Activated T-cell treated with anti-CD3 and anti-CD28 coated beads, Interleukin-2, amount 50 U/mL, for 4 hours (primary cell): Measurements from ENCODE around the gene RETREG2. TPM values are rescaled to one million over a fixed set of nuclear protein-coding genes. Genes with fewer than 3 reads are reported as not detected.

ENCODE experiments used
- ATAC-seq, 2 donors: fragments of 200-7000 bp; cut with Tn5 transposase; one replicate each; pipeline ENCODE4 v1.10.0; 2021
- DNase-seq: peaks from one replicate; pipeline ENCODE4 v3.0.0-alpha.2; 2020
- H3K27me3 Mint-ChIP-seq: one replicate; pipeline ENCODE4 v1.8.0; 2021; ENCODE audit warnings: low read depth, mixed read lengths
- H3K36me3 Mint-ChIP-seq: one replicate; pipeline ENCODE4 v1.8.0; 2022; ENCODE audit warnings: mixed read lengths; ENCODE audit not compliant: insufficient read depth
- H3K4me1 Mint-ChIP-seq: one replicate; pipeline ENCODE4 v1.8.0; 2021; ENCODE audit warnings: low read depth, mixed read lengths
- H3K4me3 Mint-ChIP-seq: one replicate; pipeline ENCODE4 v1.8.0; 2021; ENCODE audit warnings: mild to moderate bottlenecking, moderate library complexity, mixed read lengths
- H3K9me3 Mint-ChIP-seq: one replicate; pipeline ENCODE4 v1.8.0; 2021; ENCODE audit warnings: mixed read lengths
- total RNA-seq, 3 donors: library from RNA; stranded (reverse); gene quantifications; one replicate each; pipeline ENCODE4 v1.2.1, GENCODE V29; 2021

RETREG2 gene
- total RNA-seq, 3 donors from 2014 or later: 55.0 to 63.1 (median 62.7) TPM

GRCh38 chr2:219210196-219210885 lies 32.3 kb downstream of the RETREG2 start:
- Mint-ChIP-seq H3K36me3 (peaks cover 17% of the 10 kb centered on the region), H3K4me3 (no peak overlapping the region), H3K9me3 (no peaks in the 10 kb centered on the region), H3K4me1 (peaks cover 32% of the 10 kb centered on the region), H3K27me3 (no peaks in the 10 kb centered on the region)
- DNase-seq: no peak
- no peak for ATAC-seq

- Mint-ChIP-seq H3K9me3 (no peaks in the 10 kb centered on the region), H3K27me3 (no peaks in the 10 kb centered on the region), H3K36me3 (peaks cover 17% of the 10 kb centered on the region), H3K4me3 (no peak overlapping the region), H3K4me1 (peaks cover 32% of the 10 kb centered on the region)
- DNase-seq (no peak), ATAC-seq (no peak)
Measured at GRCh38 chr2:219210886-219211362, 32.8 kb downstream of the RETREG2 start.

- DNase-seq: no peak
- H3K4me3 Mint-ChIP-seq: no peak overlapping the region
Measured at GRCh38 chr2:219213026-219213415, 34.9 kb downstream of the RETREG2 start.

GRCh38 chr2:219213486-219214071 lies 35.5 kb downstream of the RETREG2 start:
- no peaks in the 10 kb centered on the region for H3K9me3 Mint-ChIP-seq
- ATAC-seq: no peak
- H3K4me1 Mint-ChIP-seq: peaks cover 25% of the 10 kb centered on the region
- H3K27me3 Mint-ChIP-seq: no peaks in the 10 kb centered on the region
- no peak for DNase-seq
- H3K36me3 Mint-ChIP-seq: peaks cover 14% of the 10 kb centered on the region
- no peak overlapping the region for H3K4me3 Mint-ChIP-seq

More at GRCh38 chr2:219213026-219213415, 34.9 kb downstream of the RETREG2 start:
- Mint-ChIP-seq H3K4me1 (peaks cover 28% of the 10 kb centered on the region), H3K36me3 (peaks cover 17% of the 10 kb centered on the region), H3K27me3 (no peaks in the 10 kb centered on the region), H3K9me3 (no peaks in the 10 kb centered on the region)
- no peak for ATAC-seq

GRCh38 chr2:219214141-219214540 lies 36.1 kb downstream of the RETREG2 start:
- ATAC-seq: no peak
- no peak for DNase-seq
- Mint-ChIP-seq H3K4me3 (no peak overlapping the region), H3K9me3 (no peaks in the 10 kb centered on the region), H3K36me3 (peaks cover 14% of the 10 kb centered on the region), H3K27me3 (no peaks in the 10 kb centered on the region), H3K4me1 (peaks cover 24% of the 10 kb centered on the region)

- Mint-ChIP-seq H3K36me3 (peaks cover 14% of the 10 kb centered on the region), H3K27me3 (no peaks in the 10 kb centered on the region)
Measured at GRCh38 chr2:219214786-219215185, 36.7 kb downstream of the RETREG2 start.

GRCh38 chr2:219215871-219216534 lies 37.9 kb downstream of the RETREG2 start:
- Mint-ChIP-seq H3K9me3 (no peaks in the 10 kb centered on the region), H3K36me3 (peaks cover 14% of the 10 kb centered on the region), H3K4me1 (peaks cover 22% of the 10 kb centered on the region), H3K27me3 (no peaks in the 10 kb centered on the region), H3K4me3 (no peak overlapping the region)
- no peak for ATAC-seq
- DNase-seq: no peak

More at GRCh38 chr2:219214786-219215185, 36.7 kb downstream of the RETREG2 start:
- Mint-ChIP-seq H3K4me3 (no peak overlapping the region), H3K4me1 (peaks cover 24% of the 10 kb centered on the region), H3K9me3 (no peaks in the 10 kb centered on the region)
- DNase-seq (no peak), ATAC-seq (no peak)

GRCh38 chr2:219216535-219216915 lies 38.5 kb downstream of the RETREG2 start:
- no peak overlapping the region for H3K4me3 Mint-ChIP-seq
- ATAC-seq (no peak), DNase-seq (no peak)
- no peaks in the 10 kb centered on the region for H3K27me3 Mint-ChIP-seq
- peaks cover 17% of the 10 kb centered on the region for H3K4me1 Mint-ChIP-seq
- H3K36me3 Mint-ChIP-seq: peaks cover 18% of the 10 kb centered on the region
- no peaks in the 10 kb centered on the region for H3K9me3 Mint-ChIP-seq

- Mint-ChIP-seq H3K27me3 (no peaks in the 10 kb centered on the region), H3K36me3 (peaks cover 17% of the 10 kb centered on the region), H3K4me1 (peaks cover 17% of the 10 kb centered on the region), H3K9me3 (no peaks in the 10 kb centered on the region), H3K4me3 (peak overlapping the region; percentile 86)
- DNase-seq (no peak), ATAC-seq (peak; percentile 49 to 59)
Measured at GRCh38 chr2:219218217-219218731, 40.2 kb downstream of the RETREG2 start.

- peaks cover 17% of the 10 kb centered on the region for H3K4me1 Mint-ChIP-seq
- peaks cover 22% of the 10 kb centered on the region for H3K36me3 Mint-ChIP-seq
- ATAC-seq (peak; percentile 82 to 88), DNase-seq (peak; percentile 85)
- peak within 1 kb of the TSS; percentile 86 for H3K4me3 Mint-ChIP-seq
- no peaks in the 10 kb centered on the region for H3K9me3 Mint-ChIP-seq
- no peaks in the 10 kb centered on the region for H3K27me3 Mint-ChIP-seq
Measured at GRCh38 chr2:219218732-219219701, 40.9 kb downstream of the RETREG2 start, which contains the start of gene ABCB6. TSS of gene ABCB6 (minus strand) at chr2:219218958. CDS start at chr2:219218673, 285 bp downstream.

- Mint-ChIP-seq H3K9me3 (no peaks in the 10 kb centered on the region), H3K27me3 (no peaks in the 10 kb centered on the region), H3K36me3 (peaks cover 21% of the 10 kb centered on the region), H3K4me3 (no peak overlapping the region), H3K4me1 (peaks cover 17% of the 10 kb centered on the region)
- ATAC-seq: no peak
- no peak for DNase-seq
Measured at GRCh38 chr2:219219784-219220532, 41.9 kb downstream of the RETREG2 start.

GRCh38 chr2:219220652-219221402 lies 42.8 kb downstream of the RETREG2 start:
- H3K36me3 Mint-ChIP-seq: peaks cover 23% of the 10 kb centered on the region
- no peaks in the 10 kb centered on the region for H3K27me3 Mint-ChIP-seq
- peaks cover 17% of the 10 kb centered on the region for H3K4me1 Mint-ChIP-seq
- DNase-seq (no peak), ATAC-seq (no peak)
- no peaks in the 10 kb centered on the region for H3K9me3 Mint-ChIP-seq
- H3K4me3 Mint-ChIP-seq: no peak overlapping the region
